K562 (cell line): Measurements from ENCODE around the gene XRCC3. TPM values are rescaled to one million over a fixed set of nuclear protein-coding genes. Genes with fewer than 3 reads are reported as not detected.

ENCODE experiments used
- ATAC-seq: fragments of 200-7000 bp; cut with Tn5 transposase; 3 replicates; pipeline ENCODE4 v1.9.1; 2020; ENCODE audit warnings: moderate library complexity
- BruUV-seq: library from RNA; stranded (reverse); fragments of 400-500 nt; replicated peaks from 2 replicates; lab custom pipeline; 2021; lab: Mats Ljungman, UMichigan
- CTCF ChIA-PET: fragments of 300-600 bp; formaldehyde crosslinking; extraction: SDS; loops from one replicate; lab custom pipeline; 2021; ENCODE audit warnings: low intra/inter-chr PET ratio; lab: Yijun Ruan, JAX
- POLR2A ChIA-PET: fragments of 300-600, 350-650 bp; sonication (Branson Sonifier 250); formaldehyde crosslinking; extraction: SDS; loops from one replicate; lab custom pipeline; 2021; ENCODE audit warnings: antibody characterized with exemption, inconsistent platforms; lab: Yijun Ruan, JAX
- DNase-seq, 4 experiments: peaks; one replicate each; pipeline versions ENCODE4 v3.0.0 to v3.0.0-alpha.2; 2011 to 2018; ENCODE audit warnings: low spot score in 3 of 4, mixed read lengths in 3 of 4; ENCODE audit errors: extremely low read depth in 1 of 4
- FAIRE-seq: peaks from 2 replicates; lab custom pipeline; 2011; peaks lifted over from hg19 to GRCh38; lab: Jason Lieb, UNC
- H2AFZ ChIP-seq: 2 replicates; pipeline ENCODE4 v1.6.0; 2011; ENCODE audit warnings: low read depth, low read length, control low read depth, inconsistent platforms
- H3K27ac ChIP-seq: fragments of 200-600 bp; 3 replicates; pipeline ENCODE4 v1.8.0; 2011; ENCODE audit warnings: low read depth, mild to moderate bottlenecking, control low read depth, inconsistent platforms, low read length, moderate library complexity, mixed read lengths; ENCODE audit errors: extremely low read depth
- H3K27me3 ChIP-seq, 2 experiments: fragments of 300-600 bp in 1 of 2; 2 replicates in 1 of 2; 3 replicates in 1 of 2; pipeline versions ENCODE4 v1.6.0 to v1.8.0; 2011; ENCODE audit warnings: inconsistent platforms in 2 of 2, low read length in 2 of 2, mild to moderate bottlenecking in 1 of 2, mixed read lengths in 1 of 2, moderate library complexity in 1 of 2; ENCODE audit not compliant: control insufficient read depth in 2 of 2, insufficient read depth in 2 of 2
- H3K36me3 ChIP-seq: fragments of 300-600 bp; 3 replicates; pipeline ENCODE4 v1.8.0; 2011; ENCODE audit warnings: mild to moderate bottlenecking, low read length, inconsistent platforms; ENCODE audit not compliant: control insufficient read depth, insufficient read depth
- H3K4me1 ChIP-seq, 2 experiments: fragments of 200-600 bp in 1 of 2; replicated peaks in 1 of 2; 2 replicates in 1 of 2; 3 replicates in 1 of 2; pipeline versions ENCODE4 v1.5.1 to v1.8.0; 2011; ENCODE audit warnings: inconsistent platforms in 2 of 2, low read length in 2 of 2, mild to moderate bottlenecking in 1 of 2, mixed read lengths in 1 of 2, moderate library complexity in 1 of 2; ENCODE audit not compliant: control insufficient read depth in 2 of 2, insufficient read depth in 2 of 2
- H3K4me2 ChIP-seq: 2 replicates; pipeline ENCODE4 v1.6.1; 2011; ENCODE audit warnings: low read length, control low read depth, inconsistent platforms, mixed read lengths; ENCODE audit not compliant: insufficient read depth
- H3K4me3 ChIP-seq: fragments of 200-600 bp; sonication (generic), shearing (Covaris generic); 2 replicates; pipeline ENCODE4 v1.5.1; 2016; ENCODE audit warnings: control low read depth, inconsistent platforms
- H3K79me2 ChIP-seq: fragments of 200-600 bp; 3 replicates; pipeline ENCODE4 v1.8.0; 2011; ENCODE audit warnings: low read length, inconsistent platforms; ENCODE audit not compliant: control insufficient read depth, insufficient read depth
- H3K9ac ChIP-seq, 2 experiments: 2 replicates each; pipeline versions ENCODE4 v1.6.0 to v1.6.1; 2011; ENCODE audit warnings: low read depth in 2 of 2, low read length in 2 of 2, control low read depth in 1 of 2, inconsistent platforms in 1 of 2, mild to moderate bottlenecking in 1 of 2, mixed read lengths in 1 of 2; ENCODE audit not compliant: insufficient read depth in 1 of 2
- H3K9me1 ChIP-seq: one replicate; pipeline ENCODE4 v1.6.0; 2011; ENCODE audit warnings: inconsistent platforms, mild to moderate bottlenecking, low read length, moderate library complexity; ENCODE audit not compliant: control insufficient read depth, insufficient read depth
- H3K9me3 ChIP-seq: replicated peaks from 2 replicates; pipeline ENCODE4 v1.5.1; 2011; ENCODE audit warnings: low read depth, low read length, inconsistent platforms; ENCODE audit not compliant: control insufficient read depth, insufficient read depth
- H4K20me1 ChIP-seq: replicated peaks from 2 replicates; pipeline ENCODE4 v1.6.1; 2011; ENCODE audit warnings: low read length, inconsistent platforms, mixed read lengths; ENCODE audit not compliant: control insufficient read depth, insufficient read depth
- MAFG ChIP-seq: fragments of 450-650 bp; conservative IDR thresholded peaks from 2 replicates; pipeline ENCODE4 v1.6.1; 2016; ENCODE audit warnings: missing genetic modification characterization, missing compliant biosample characterization
- POLR2G ChIP-seq: fragments of 200-400 bp; formaldehyde crosslinking; IDR thresholded peaks from 2 replicates; pipeline ENCODE4 v1.6.1; 2017; ENCODE audit warnings: low read depth, mild to moderate bottlenecking, antibody characterized with exemption, low read length, moderate library complexity
- WGBS: fragments of 100-300 bp; shearing (Covaris generic); methylation state at CpG from one replicate; pipeline ENCODE4 v1.1.6; 2016; ENCODE audit warnings: low coverage, mixed read lengths; ENCODE audit not compliant: insufficient coverage; ENCODE audit errors: missing lambda C conversion rate; 5-methylcytosine and 5-hydroxymethylcytosine counted together
- in situ Hi-C: fragments of 300-500 bp; cut with MboI; formaldehyde crosslinking; loops from 4 replicates; pipeline ENCODE4 v1.15.0; 2018; ENCODE audit warnings: inconsistent platforms, mixed read lengths
- intact Hi-C: fragments of 100-400 bp; cut with micrococcal nuclease; formaldehyde crosslinking; loops from 2 replicates; pipeline ENCODE4 v1.14.2; 2022
- polyA plus RNA-seq, 8 experiments: library from polyadenylated mRNA; depleted of rRNA in 4 of 8; stranded (reverse) in 5 of 8; unstranded in 3 of 8; fragments of >200 nt; fragmentation: Nextera tagmentation in 2 of 8; fragmentation: Illumina TruSeq in 1 of 8; extraction: Ambion mirVana in 2 of 8; extraction: Trizol in 1 of 8; gene quantifications; 2 replicates each; pipeline versions ENCODE4 v1.2.1 to v1.2.3, GENCODE V29; 2011 to 2014; ENCODE audit warnings: inconsistent platforms in 1 of 8, missing spikeins in 1 of 8
- total RNA-seq, 7 experiments: library from RNA; depleted of rRNA in 6 of 7; stranded (reverse); fragments of >200 nt in 6 of 7; fragmentation: Illumina TruSeq in 2 of 7; extraction: Trizol in 2 of 7; gene quantifications; 2 replicates each; pipeline versions ENCODE4 v1.2.1 to v1.2.3, GENCODE V29; 2011 to 2021; ENCODE audit warnings: low replicate concordance in 1 of 7
- TF ChIP-seq, protein P1 (sequence below), 2 experiments: fragments of 450-650 bp in 1 of 2; sonication (generic) in 1 of 2; formaldehyde crosslinking in 1 of 2; IDR thresholded peaks in 1 of 2; conservative IDR thresholded peaks in 1 of 2; 2 replicates each; pipeline versions ENCODE4 v1.6.1 to v1.8.1; 2016 to 2023; ENCODE audit warnings: mild to moderate bottlenecking in 2 of 2, moderate library complexity in 2 of 2, inconsistent platforms in 1 of 2, missing genetic modification reagents in 1 of 2

The XRCC3 gene
- total and polyA plus RNA-seq, 9 of the 15 experiments (the other 6 are each of a cell fraction or from before 2014, with no cell fraction given): 0.34 to 59.3 (median 30.3) TPM

- Histone ChIP-seq H3K27me3 (no peaks in the 10 kb centered on the region), H3K9ac (no peak overlapping the region), H4K20me1 (no peaks in the 10 kb centered on the region; the same call in 1 of the 2 replicates), H3K4me2 (no peak overlapping the region), H3K9me1 (no peaks in the 10 kb centered on the region), H3K4me1 (peaks cover 0 to 28% of the 10 kb centered on the region in 2 experiments; a peak in 2 of 5 replicates), H3K36me3 (peaks cover 74% of the 10 kb centered on the region; the same call in 2 of the 3 replicates), H2AFZ (no peak overlapping the region), H3K4me3 (no peak overlapping the region), H3K27ac (no peak overlapping the region), H3K9me3 (no peaks in the 10 kb centered on the region)
- WGBS: 94% methylated on average over 6 of the region's 13 CpGs
- FAIRE-seq (no peak), ATAC-seq (no peak)
- in situ Hi-C loops: no loop called here
- intact Hi-C loops: no loop called here
- no TSS peak for BruUV-seq
- CTCF ChIA-PET: no interaction called here
- TF ChIP-seq MAFG (tag) (no peak), POLR2G (peak; percentile 28; the same call in 1 of the 2 replicates)
- TF ChIP-seq, protein P1, sequence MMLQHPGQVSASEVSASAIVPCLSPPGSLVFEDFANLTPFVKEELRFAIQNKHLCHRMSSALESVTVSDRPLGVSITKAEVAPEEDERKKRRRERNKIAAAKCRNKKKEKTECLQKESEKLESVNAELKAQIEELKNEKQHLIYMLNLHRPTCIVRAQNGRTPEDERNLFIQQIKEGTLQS (IDR thresholded peaks at IDR 0.05): no peak
- TF ChIP-seq, protein P1 (CRISPR knock-in tag; conservative IDR thresholded peaks at IDR 0.05): no peak
- TF ChIP-seq, all 486 proteins: peak for 1
- POLR2A ChIA-PET: interaction anchor here (0.7 to 0.8 kb wide), 2 partner anchors 9 to 11 kb away, joined by 3 to 5 read pairs; no protein-coding TSS in a partner anchor
- no peak for DNase-seq
- H3K79me2 ChIP-seq: no peaks in the 10 kb centered on the region
Measured at GRCh38 chr14:103696070-103696402, 19.2 kb downstream of the XRCC3 start.
